Measurements from ENCODE around the gene RNF222.

Gene RNF222

DNA sequence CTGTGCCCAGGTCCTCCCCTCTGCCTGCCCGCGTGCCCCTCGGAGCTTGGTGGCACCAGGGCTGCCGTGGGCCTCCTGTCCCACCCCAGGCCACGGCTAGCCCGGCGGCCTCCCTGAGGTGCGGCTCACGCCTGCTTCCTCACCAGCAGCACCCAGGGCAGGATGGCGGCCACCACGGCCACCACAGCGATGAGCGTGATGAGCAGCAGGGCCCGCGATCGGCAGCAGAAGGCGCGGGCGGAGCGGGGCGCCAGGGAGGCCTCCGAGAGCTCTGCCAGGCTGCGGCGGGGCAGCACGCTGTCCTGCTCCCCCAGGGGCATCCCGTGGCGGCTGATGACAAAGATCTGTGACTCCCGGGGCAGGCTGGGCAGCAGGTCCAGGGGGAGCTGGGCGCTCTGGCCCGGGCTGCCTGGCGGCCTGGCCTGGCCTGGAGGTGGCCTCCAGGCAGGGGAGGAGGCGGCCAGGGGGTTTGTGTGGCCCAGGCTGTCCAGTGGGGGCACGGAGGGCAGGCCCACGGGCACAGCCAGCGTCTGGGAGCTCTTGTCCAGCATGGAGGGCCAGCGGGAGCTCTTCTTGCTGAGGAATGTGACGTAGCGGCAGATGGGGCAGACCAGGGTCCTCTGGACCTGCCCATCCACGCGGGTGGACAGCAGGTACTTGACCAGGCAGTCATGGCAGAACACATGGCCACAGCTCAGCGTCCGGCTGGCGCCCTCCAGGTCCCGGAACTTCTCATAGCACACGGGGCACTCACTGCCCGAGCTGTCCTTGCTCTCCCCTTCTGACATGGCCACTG is 4.8 kb downstream of the RNF222 start:
- Histone ChIP-seq H3K36me3 (ENCODE audit: control insufficient read depth, insufficient read depth, low read length) (no peaks in the 10 kb centered on the region), H3K4me3 (replicated peaks; ENCODE audit: low read depth, low read length) (no peak overlapping the region), H3K27me3 (replicated peaks; ENCODE audit: control insufficient read depth, insufficient read depth, low read length) (no peaks in the 10 kb centered on the region)
- DNase-seq (ENCODE audit: extremely low read depth, insufficient read length), result no peak
- TF ChIP-seq, protein P1, sequence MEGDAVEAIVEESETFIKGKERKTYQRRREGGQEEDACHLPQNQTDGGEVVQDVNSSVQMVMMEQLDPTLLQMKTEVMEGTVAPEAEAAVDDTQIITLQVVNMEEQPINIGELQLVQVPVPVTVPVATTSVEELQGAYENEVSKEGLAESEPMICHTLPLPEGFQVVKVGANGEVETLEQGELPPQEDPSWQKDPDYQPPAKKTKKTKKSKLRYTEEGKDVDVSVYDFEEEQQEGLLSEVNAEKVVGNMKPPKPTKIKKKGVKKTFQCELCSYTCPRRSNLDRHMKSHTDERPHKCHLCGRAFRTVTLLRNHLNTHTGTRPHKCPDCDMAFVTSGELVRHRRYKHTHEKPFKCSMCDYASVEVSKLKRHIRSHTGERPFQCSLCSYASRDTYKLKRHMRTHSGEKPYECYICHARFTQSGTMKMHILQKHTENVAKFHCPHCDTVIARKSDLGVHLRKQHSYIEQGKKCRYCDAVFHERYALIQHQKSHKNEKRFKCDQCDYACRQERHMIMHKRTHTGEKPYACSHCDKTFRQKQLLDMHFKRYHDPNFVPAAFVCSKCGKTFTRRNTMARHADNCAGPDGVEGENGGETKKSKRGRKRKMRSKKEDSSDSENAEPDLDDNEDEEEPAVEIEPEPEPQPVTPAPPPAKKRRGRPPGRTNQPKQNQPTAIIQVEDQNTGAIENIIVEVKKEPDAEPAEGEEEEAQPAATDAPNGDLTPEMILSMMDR (IDR thresholded peaks at IDR 0.05; ENCODE audit: insufficient read depth, low read length, poor library complexity, severe bottlenecking), result no peak

DNA sequence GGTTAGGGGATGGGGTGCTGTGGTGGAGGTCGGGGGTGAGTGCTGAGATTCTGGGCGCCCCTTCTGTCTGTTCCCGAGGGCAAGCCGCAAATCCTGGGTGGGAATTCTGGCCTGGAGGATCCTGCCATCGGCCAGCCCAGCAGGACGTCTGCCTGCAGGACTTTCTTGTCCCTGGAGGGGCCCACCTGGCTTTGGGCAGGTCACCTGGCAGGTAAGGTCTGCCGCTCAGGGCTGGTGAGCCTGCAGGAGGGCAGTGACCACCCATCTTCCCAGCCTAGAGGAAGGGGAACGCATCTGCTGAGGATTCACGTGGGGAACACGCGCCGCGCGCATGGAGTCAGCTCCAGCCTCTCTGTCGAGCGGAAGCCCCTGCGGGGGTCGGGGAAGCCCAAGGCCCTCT is 5.4 kb downstream of the RNF222 start:
- Histone ChIP-seq H3K36me3 (ENCODE audit: control insufficient read depth, insufficient read depth, low read length) (no peaks in the 10 kb centered on the region), H3K27me3 (replicated peaks; ENCODE audit: control insufficient read depth, insufficient read depth, low read length) (no peaks in the 10 kb centered on the region), H3K4me3 (replicated peaks; ENCODE audit: low read depth, low read length) (no peak overlapping the region)
- TF ChIP-seq, protein P1 (IDR thresholded peaks at IDR 0.05; ENCODE audit: insufficient read depth, low read length, poor library complexity, severe bottlenecking), result no peak
- DNase-seq (ENCODE audit: extremely low read depth, insufficient read length), result no peak

DNA sequence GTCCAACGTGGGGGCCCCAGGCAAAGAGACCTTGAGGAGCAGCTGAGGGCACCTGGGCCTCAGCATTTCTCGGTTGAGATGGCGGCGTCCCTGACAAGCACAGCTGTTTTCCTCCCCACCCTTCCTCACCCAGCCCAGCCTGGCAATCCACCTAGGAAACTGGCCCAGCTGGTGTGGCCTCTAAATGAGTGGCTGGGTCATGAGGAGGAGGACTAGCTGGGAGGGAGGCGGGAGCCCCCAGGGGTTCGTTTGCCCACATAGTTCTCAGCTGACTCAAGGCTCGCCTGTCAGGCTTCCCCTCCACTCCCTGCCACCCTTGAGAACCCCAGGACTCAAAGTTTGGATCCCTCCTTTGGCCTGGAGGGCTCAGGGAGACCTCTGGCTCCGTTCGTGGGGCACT is 5.9 kb downstream of the RNF222 start:
- no peak for DNase-seq (ENCODE audit: extremely low read depth, insufficient read length)
- Histone ChIP-seq H3K27me3 (replicated peaks; ENCODE audit: control insufficient read depth, insufficient read depth, low read length) (no peaks in the 10 kb centered on the region), H3K36me3 (ENCODE audit: control insufficient read depth, insufficient read depth, low read length) (no peaks in the 10 kb centered on the region), H3K4me3 (replicated peaks; ENCODE audit: low read depth, low read length) (no peak overlapping the region)
- TF ChIP-seq, protein P1 (IDR thresholded peaks at IDR 0.05; ENCODE audit: insufficient read depth, low read length, poor library complexity, severe bottlenecking), result no peak

DNA sequence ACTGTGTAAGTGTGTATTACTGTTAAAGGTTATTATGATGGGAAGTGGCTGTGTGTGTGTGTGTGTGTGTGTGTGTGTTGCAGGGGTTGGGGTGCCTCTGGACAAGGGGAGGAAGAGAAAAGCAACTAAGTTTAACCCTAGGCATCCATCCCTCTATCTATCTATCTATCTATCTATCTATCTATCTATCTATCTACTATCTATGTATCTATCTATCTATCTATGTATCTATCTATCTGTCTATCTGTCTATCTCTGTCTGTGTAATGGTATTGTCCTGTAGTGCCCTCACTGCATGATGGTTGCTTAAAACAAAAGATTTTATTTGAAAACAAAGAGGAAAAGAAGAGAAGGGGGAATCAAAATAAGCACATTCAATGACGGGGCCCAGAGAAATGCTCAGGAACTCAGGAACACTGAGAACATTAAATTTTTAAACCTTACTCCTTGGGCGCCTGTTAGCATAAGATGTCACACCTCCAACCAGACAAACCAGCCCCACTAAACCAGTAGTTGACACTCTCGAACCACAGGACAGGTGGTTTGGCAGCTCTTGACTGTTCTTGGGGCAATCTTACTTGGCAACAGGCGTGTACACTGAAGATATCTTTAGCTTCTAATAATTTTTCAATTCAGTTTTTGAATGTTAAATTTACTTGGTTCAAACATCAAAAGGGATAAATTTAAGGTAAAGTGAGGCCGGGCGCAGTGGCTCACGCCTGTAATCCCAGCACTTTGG is 9.5 kb downstream of the RNF222 start:
- no peaks in the 10 kb centered on the region for H3K36me3 ChIP-seq (ENCODE audit: control insufficient read depth, insufficient read depth, low read length)
- no peaks in the 10 kb centered on the region for H3K27me3 ChIP-seq (replicated peaks; ENCODE audit: control insufficient read depth, insufficient read depth, low read length)
- no peak overlapping the region for H3K4me3 ChIP-seq (replicated peaks; ENCODE audit: low read depth, low read length)
- no peak for DNase-seq (ENCODE audit: extremely low read depth, insufficient read length)
- TF ChIP-seq, protein P1 (IDR thresholded peaks at IDR 0.05; ENCODE audit: insufficient read depth, low read length, poor library complexity, severe bottlenecking), result no peak

DNA sequence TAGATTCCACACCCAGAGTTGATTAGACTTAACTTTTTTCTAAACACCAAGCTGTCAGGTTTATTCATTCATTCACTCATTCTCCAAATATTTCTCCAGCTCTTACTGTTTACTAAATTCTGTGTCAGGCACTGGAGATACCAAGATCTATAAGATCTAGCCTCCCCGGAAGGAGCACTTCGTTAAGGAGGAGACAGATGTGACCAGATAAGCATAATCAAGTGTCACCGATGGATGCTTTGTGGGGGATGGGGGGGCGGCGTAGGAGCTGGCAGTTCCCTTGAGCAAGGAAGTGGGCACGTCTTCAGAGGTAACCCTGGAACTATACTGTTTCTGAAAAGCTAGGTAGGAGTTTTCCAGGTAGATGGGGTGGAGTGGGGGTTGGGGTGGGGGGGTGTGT is 10.8 kb downstream of the RNF222 start:
- DNase-seq (ENCODE audit: extremely low read depth, insufficient read length), result no peak
- no peaks in the 10 kb centered on the region for H3K27me3 ChIP-seq (replicated peaks; ENCODE audit: control insufficient read depth, insufficient read depth, low read length)
- H3K4me3 ChIP-seq (replicated peaks; ENCODE audit: low read depth, low read length), result no peak overlapping the region
- TF ChIP-seq, protein P1 (IDR thresholded peaks at IDR 0.05; ENCODE audit: insufficient read depth, low read length, poor library complexity, severe bottlenecking), result no peak
- 0 out of 2 replicates have a peak, but pooled peaks cover under 1% of the 10 kb centered on the region for H3K36me3 ChIP-seq (ENCODE audit: control insufficient read depth, insufficient read depth, low read length)
